ENCODE data around the gene EID3.

Gene EID3

DNA sequence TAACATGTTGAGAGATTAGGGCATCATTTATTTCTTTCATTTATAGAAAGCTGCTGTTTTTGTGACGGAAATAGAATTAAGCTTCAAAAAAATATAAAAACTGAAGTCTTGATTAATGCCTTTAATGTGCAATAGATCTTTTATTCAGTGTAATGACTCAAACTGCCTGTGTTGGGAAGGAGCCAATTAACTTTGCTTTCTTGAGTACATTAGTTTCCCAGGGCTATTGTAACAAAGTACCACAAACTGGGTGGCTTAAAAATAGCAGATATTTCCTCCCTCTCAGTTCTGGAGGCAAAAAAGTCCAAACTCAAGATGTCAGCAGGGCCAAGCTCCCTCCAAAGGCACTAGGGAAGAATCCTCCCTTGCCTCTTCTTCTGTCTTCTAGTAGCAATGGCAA lies 36.6 kb downstream of the EID3 start:
- DNase-seq (ENCODE audit: low read depth), result no peak

DNA sequence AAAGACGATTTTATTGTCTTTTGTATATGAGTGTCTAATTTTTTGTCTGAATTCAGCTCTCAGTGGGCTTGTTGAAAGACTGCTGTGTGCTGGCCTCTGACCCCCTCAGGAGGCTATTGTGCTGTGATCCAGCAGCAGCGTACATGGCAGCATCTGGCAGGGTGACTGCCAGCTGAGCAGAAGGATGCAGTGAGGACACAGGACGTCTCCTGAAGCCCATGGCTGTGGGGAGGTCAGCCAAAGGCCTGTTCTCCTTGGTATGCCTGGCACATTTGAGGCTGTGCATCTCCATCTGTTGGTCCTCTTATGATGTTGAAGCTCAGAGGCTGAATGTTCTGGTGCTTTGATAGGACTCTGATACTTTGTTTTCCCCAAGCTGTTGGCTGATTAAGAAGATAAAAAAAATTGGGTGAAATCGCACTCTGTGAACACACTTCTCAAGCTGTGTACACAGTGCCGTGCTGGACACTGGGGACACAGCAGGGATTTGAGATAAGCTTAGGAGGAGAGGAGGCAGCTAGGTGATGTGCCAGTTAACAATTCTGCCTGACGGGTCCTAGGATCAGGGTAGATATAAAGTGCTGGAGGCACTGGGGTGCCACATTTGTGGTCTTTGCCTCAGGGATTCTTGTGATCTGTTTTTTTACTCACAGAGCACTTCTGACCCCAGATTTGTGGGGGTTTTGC lies 37.5 kb downstream of the EID3 start:
- DNase-seq (ENCODE audit: low read depth), result no peak

DNA sequence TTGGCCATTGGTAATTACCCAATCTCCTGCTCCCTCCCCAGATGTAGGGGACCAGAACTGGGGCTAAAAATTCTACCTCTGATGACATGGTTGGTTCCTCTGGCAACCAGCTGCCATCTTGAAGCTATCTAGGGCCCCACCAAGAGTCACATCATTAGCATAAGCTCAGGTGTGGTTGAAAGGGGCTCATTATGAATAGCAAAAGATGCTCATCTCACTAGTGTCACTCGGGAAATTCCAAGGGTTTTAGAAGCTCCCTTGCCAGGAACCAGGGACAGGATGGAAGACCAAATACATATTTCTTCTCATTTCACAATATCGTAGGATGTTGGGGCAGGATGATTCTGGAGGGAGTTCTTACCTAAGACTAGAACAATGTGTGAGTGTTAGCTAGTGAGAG lies 38.6 kb downstream of the EID3 start:
- DNase-seq (ENCODE audit: low read depth), result no peak

DNA sequence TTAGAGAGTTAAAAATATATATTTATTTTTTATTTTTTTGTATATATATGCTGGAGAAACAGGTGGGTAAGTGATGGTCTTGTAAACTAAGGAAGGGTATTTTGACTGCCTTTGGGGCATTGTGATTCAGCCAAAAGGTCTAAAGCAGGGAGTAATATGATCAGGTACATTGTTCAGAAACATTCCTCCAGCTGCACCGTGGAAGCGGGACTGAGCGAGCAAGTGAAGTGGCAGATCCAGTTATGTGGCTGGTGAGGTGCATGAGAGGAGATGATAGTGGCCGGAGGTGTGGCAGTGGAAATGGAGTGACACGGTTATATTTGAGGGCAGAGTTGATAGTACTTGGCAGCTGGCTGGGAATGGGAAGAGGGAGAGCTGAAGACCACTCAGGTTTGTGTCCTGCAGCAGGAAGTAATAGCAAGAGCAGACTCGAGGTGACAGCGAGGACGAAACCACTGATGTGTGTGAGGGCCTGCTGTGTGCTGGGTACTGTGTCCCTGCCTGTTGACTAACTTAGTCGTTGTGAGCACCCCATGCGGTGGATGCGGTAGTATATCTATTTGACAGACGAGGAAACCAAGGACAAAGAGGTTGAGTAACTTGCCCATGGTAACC lies 39.2 kb downstream of the EID3 start:
- no peak for DNase-seq (ENCODE audit: low read depth)

DNA sequence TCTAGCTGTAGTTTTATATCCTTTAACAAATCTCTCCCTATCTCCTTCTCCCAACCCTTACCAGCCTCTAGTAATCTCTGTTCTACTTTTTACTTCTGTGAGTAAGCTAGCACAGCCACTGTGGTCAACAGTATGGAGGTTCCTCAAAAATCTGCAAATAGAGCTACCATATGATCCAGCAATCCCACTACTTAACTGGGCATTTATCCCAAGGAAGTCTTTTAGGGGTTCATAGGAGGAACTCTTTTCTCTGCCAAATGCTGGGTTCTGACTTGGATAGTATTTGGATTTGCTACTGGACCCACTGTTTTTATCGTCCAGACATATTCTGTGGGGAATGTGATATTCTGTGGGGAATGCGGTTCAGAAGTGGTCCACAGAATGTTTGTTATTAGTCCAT lies 41.1 kb downstream of the EID3 start:
- no peak for DNase-seq (ENCODE audit: low read depth)

DNA sequence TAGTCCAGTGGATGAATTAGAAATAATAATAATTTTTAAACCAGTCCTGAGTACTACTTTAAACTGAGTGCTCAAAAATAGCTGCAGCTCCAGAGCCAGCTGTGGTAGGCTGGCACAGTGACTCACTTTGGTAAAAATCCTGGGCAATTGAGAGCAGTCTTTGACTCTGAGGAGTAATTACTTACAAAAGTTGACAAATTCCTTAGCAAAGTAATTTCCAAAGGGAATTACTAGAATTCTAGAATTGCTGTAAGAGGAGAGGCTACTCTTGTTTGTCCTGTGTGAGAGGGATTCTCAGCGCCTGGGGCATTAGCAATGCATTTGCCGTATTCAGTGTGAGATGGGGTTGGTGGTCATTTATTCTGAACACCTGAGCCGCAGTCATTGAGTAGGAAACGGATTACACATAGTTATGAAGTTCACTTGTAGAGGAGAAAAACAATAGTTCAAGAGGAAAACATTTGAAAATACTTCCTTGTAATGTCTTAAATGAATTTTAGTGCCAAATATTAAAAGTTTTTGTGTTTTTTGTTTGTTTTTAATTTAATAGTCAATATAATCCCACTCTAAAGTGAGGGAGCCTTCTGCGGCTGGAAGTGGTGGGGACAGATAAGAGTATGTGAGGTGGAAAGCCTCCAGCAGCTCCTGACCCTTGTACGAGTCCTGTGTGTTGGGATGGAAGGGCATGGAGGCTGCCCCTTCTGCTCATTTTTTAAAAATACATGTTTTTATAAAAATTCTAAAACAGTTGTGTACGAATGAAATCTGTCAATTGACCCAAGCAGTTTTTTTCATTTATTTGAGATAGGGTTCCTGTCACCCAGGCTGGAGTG lies 41.9 kb downstream of the EID3 start:
- DNase-seq (ENCODE audit: low read depth), result no peak

DNA sequence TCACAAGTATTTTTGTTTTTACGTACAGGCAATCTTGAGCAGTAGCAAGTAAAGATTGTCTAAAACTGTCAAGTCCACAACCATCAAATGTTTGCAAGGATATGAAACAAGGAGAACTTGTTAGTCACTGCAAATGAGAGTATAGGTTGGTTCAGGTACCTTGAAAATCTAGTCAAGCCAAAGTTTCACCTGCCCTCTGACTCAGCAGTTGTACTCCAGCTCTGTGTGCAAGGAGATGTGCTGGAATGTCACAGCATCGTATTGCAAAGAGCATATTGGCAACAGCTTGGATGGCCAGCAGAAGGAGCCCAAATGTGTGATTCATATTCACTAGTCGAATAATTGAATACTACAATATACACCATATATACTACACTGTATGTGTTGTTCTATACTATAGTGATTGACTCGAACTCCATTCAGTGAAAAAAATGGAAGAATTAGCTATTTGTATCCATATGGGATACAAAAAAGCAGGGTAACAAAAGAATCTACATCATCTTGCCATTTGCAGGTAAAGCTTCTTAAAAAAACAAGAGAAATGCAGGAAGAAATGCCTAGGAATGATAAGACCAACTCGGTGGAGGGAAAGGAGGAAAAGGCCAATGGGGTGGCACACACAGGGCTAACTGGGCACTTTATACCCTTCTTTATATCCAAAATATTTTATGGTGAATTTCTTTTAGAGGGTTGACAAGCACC lies 44.0 kb downstream of the EID3 start:
- DNase-seq (ENCODE audit: low read depth), result no peak

DNA sequence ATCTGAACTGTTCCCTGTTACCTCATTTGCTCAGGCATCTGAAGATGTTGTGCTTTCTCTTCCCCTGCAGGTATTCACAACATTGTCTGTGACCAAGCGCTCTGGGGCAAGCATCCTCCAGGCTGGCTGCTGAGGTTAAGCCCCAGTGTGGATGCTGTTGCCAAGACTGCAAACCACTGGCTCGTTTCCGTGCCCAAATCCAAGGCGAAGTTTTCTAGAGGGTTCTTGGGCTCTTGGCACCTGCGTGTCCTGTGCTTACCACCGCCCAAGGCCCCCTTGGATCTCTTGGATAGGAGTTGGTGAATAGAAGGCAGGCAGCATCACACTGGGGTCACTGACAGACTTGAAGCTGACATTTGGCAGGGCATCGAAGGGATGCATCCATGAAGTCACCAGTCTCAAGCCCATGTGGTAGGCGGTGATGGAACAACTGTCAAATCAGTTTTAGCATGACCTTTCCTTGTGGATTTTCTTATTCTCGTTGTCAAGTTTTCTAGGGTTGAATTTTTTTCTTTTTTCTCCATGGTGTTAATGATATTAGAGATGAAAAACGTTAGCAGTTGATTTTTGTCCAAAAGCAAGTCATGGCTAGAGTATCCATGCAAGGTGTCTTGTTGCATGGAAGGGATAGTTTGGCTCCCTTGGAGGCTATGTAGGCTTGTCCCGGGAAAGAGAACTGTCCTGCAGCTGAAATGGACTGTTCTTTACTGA lies 44.9 kb downstream of the EID3 start:
- DNase-seq (ENCODE audit: low read depth), result no peak

DNA sequence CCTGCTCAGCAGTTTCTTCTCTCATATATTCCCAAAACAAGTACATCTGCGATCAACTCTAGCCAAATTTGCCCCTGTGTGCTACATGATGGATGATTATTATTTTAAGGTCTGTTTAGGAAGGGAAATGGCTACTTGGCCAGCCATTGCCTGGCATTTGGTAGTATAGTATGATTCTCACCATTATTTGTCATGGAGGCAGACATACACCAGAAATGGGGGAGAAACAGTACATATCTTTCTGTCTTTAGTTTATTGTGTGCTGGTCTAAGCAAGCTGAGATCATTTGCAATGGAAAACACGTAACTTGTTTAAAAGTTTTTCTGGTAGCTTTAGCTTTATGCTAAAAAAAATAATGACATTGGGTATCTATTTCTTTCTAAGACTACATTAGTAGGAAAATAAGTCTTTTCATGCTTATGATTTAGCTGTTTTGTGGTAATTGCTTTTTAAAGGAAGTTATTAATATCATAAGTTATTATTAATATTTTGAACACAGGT lies 45.5 kb downstream of the EID3 start:
- no peak for DNase-seq (ENCODE audit: low read depth)

DNA sequence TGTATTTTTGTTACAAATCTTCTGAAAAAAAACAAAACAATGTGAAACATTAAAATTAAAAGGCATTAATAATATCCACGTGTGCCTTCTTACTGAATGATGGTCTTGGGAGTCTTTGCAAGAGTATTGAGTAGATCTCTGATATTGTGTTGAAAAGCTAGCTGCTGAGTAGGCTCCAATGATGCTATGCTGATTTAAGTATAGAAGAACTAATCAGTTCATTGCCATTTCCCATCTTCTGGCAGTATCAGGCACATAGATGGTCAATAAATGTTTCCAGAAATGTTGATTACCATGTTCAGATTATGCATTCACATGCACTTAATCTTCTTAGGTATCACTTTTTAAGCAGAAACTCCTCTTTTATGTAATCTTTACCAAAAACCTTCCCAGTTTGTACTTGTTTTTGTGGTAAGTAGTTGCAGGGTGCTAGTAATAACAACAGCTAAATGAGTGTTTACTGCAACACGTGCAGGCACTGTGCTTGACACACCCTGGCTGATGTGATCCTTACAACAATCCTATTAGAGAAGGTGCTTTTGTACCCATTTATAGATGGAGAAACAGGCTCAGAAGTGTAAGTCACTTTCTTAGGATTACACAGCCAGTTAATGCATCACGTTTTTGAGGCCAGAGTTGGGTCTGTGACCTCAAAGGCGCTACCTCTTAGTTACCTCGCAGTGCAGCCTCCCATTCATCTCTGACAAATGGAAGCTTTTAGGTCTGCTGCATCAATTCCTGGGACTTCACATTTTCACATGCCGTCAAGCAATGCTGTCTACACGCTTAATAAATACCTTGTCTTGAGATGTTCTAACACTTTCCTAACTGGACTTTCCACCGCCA lies 46.9 kb downstream of the EID3 start:
- no peak for DNase-seq (ENCODE audit: low read depth)

DNA sequence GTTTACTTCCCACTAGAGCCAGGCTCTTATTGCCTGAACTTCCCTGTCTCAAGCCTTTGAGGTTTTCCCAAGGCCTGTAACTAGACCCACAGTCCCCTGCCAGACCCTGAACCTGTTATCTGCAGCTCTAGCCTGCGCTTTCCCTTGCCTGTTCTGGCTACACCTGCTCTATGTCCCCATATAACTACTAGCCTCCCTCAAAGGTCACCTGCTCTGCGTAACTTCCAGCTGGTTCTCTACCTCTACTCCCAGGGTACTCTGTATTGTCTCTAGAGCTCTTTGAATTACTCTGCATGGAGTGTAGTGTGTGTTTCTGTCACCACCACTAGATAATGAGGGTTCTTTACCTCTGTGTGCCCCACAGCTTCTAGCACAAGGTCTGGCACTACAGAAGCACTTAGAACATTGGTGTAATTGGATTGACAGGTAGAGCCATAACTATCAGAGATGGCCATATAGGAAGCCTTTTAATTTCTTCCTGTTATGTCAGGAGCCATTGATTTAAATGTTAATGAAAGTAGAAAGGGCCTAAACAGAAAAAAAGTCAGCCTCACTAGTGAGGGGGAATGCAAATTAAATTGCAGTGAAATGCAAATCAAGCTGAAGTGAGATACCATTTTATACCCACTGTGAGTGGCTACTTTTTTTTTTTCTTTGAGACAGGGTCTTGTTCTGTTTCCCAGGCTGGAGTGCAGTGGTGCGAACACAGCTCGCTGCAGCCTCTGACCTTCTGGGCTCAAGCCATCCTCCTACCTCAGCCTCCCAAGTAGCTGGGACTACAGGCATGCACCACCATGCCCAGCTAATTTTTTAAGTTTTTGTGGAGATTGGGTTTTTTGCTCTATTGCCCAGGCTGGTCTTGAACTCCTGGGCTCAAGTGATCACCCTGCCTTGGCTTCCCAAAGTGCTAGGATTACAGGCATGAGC lies 47.8 kb downstream of the EID3 start:
- no peak for DNase-seq (ENCODE audit: low read depth)

DNA sequence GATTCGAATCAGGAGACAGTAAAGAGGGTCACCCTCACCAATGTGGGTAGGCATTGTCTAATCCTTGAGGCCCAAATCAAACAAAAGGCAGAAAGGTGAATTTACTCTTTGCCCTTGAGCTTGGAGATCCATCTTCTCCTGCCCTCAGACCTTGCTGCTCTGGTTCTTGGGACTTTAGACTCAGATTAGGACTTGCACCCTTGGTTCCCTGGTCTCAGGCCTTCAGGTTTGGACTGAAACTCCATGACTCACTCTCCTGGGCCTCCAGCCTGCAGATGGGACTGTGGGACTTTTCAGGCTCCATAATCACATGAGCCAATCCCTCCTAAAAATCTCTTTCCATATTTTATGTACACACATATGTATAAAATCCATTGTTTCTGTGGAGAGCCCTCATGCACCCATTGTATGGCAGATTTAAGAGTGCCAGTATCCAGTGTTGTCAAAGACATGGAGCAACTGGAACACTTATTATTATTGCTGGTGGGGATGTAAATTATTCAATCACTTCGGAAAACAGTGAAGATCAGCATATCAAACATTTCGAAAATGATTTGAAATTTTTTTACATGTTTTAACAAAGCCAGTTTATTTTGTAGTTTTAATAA lies 48.7 kb downstream of the EID3 start:
- DNase-seq (ENCODE audit: low read depth), result no peak

DNA sequence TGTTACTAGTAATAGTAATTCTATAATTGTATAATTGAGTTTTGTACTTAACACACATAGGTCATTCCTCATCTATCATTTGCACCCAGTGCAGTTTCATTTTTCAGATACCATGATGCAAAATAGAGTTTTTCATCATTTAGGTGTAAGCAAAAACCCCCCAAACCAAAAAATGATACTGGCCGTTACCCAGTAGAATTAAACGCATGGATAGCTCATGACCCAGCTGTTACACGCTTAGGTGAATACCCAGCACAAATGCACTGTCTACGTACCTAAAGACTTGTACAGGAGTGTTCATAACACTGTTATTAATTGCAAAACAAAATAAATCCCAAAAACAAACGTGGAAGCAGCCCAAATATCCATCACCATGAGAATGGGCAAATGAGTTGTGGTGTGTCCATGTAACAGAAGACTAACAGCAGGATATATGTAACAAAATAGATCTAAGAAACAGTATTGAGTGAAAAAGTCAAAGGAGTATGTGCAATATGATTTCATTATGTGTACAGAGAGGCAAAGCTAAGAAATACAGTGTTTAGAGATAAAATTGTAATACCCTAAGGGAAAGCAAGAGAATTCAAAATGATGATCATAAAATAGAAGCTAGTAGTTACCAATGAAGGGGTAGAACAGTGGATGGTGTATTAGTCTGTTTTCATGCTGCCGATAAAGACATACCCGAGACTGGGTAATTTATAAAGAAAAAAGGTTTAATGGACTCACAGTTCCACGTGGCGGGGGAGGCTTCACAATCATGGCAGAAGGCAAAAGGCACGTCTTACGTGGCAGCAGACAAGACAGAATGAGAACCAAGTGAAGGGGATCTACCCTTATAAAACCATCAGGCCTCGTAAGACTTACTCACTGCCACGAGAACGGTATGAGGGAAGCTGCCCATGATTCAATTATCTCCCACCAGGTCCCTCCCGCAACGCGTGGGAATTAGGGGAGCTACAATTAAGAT lies 49.8 kb downstream of the EID3 start:
- DNase-seq (ENCODE audit: low read depth), result no peak

DNA sequence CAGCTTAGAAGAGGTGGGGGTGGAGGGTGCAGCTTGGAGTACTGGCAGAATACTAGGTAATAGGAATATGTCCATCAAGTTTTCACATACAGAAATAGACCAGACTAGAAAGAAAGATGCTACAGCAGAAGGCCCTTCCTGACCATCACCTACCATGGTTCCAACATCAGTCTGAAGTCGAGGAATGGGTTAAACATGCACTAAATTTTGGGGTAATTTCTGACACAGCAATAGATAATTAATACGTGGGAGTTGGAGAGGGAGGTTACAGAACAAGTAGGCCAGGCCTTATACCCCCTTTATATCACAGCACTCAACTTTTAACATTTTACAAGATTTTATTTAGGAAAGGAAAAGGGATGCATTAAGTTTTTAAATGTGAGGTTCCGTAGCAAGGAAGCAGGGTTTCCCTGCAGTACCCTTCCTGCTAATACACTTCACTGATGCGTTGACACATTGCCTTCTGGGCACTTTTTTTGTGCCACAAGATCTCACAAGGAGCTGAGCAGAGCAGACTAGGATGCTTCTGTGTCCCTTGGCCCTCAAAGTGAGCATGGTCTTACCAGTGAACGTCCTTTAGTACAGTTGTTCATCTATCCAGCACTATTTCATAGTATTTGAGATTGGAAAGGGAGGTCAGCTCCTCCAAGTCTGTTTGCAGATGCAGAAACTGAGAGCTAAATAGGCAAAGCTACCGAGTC lies 50.8 kb downstream of the EID3 start:
- no peak for DNase-seq (ENCODE audit: low read depth)
